Activated naive CD4-positive, alpha-beta T cell treated with Interleukin-2 at 50 U/mL for 16 hours (primary cell): ENCODE results near the gene EOMES.

Source experiments
- DNase-seq: peaks from one replicate; pipeline ENCODE4 v3.0.0-alpha.2; 2020

The EOMES gene

DNA sequence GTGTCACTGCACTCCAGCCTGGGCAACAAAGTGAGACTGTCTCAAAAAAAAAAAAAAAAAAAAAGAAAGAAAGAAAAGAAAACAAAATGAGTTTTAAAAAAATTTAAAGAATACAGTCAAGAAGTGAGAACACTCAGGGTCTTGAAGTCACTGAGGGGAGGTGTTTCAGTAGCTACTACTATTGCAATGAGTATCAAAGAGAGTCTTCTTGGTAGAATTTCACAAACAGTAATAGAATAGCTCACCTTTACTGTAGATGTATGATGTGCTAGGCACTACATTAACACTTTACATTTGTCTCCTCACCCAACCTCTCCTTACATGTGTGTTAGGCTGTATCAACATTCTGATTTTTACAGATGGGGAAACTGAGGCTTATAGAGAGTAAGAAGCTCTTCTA, 43.9 kb downstream of the EOMES start:
- no peak for DNase-seq

DNA sequence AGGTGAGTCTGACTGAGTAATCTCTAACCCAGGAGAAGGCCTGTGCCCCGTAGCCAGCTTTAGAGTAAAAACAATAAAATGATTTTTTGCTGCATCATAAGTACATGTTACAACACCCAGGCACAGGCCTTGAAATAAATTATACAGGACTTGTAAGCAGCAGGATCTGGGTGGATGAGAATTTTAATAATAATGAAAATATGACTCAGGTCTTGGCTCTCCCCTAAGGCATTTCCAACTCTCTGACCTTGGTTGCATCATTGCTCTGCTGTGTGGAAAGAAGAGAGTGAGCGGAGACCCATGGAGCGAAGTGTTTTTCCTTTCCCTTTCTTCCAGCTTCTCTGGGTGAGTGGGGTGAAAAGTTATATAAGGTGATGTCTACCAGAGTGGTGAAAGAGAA, 44.6 kb downstream of the EOMES start:
- DNase-seq = no peak

DNA sequence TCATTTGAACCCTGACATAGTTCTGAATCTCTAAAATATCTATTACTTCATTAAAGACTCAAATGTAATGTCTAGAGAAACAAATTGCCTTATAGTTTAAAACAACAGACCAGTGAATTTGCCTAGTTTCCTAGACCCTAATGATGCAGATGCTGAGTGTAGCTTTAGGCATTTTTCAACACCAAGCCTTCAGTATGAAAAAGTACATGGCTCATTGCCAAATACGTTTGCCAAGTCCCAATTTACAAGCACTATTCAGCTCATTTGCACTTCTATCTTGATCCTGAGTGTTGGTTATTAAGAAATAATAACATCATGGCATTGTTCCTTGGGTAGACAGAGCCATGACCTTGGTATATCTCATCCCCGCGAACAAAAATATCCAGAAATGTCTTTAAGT, 46.8 kb downstream of the EOMES start:
- no peak for DNase-seq

DNA sequence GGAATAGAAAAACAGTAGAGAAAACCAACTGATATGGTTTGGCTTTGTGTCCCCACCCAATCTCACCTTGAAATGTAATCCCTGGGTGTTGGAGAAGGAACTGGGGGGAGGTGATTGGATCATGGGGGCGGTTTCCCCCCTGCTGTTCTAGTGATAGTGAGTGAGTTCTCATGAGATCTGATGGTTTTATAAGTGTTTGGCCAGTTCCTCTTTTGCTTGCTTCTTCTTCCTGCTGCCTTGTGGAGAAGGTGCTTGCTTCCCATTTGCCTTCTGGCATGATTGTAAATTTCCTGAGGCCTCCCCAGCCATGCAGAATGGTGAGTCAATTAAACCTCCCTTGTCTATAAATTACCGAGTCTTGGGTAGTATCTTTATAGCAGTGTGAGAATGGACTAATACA, 48.4 kb downstream of the EOMES start:
- no peak for DNase-seq

DNA sequence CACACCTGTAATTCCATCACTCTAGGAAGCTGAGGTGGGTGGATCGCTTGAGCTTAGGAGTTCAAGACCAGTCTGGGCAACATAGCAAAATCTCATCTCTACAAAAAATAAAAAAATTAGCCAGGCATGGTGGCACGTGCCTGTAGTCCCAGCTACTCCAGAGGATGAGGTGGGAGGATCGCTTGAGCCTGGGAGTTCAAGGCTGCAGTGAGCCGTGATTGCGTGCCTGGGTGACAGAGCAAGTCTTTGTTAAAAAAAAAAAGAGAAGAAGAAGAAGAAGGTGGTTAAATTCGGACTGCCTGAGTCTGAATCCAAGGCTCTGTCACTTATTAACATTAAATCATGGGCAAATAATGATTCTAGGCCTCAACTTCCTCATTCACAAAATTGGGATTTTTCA, 51.0 kb downstream of the EOMES start:
- DNase-seq = no peak

DNA sequence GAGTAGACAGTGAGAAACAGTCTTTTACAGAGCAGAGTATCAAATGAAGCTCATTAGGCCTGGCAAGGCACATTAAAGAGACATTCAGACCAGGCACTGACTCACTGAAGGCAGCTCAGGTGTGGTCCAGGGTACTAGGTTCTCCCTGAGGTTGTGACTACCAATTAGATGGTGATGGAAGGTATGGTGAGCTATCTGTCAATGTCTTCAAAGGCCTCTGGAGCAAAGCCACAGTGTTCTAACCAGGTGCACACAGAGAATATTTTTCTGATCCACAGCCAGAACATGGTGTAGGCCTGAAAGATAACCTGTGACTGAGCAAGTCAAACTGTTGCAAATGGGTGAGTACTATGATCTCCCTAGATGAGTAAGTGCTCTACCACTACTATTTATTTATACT, 51.5 kb downstream of the EOMES start:
- DNase-seq = no peak

DNA sequence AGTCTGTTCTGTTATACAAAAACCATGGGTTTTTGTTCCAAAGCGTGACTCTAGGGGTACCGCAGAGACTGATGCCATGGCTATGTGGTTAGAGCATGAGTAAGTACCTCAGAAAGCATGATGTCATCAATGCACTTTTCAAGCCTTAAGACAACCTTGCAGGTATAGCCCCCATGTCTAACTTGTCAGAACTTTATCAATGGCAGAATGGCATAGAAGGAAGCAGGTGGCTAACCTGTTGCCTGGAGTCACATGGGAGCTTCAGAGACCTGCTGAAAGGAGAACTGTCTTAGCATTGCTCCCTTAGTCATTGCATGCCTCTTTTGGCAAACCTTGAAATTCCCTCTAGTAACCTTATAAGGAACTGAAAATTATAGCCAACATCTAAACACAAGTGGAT, 52.5 kb downstream of the EOMES start:
- no peak for DNase-seq

DNA sequence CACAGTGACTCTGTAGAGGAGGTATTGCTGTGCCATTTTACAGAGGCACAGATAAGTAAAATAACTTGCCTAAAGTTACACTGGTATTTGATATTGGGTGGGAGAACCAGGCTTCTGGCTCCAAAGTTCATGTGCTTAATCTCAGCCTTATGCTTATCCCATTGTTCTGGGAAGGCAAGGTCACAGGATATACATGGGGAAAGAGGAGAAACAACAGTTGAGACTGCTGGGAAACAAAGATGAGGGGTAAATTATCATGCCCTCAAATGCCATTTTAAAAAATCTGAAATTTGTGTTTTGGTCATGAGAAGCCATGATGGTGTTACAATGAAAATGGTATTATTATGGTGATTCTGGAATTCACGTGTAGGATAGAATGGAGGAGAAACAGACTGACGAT, 54.4 kb downstream of the EOMES start:
- DNase-seq = no peak

DNA sequence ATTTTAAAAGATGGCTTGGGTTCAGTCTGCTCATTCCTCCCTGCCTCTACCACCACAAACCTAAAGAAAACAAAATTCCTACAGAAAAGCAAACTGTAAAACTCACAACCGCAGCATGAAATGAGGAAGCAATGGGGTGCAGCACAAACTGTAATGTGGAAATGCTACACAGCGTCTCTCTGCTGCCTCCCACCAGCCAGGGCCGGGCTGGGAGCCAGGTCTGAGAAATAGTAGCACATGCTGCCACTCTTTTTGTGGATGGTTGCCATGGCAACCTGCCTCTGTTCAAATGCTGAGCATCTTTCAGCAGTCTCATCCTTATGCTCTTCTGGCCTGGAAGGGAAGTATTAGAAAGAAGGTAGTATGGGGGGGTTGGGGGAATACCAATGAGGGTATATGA, 55.4 kb downstream of the EOMES start:
- DNase-seq = no peak

DNA sequence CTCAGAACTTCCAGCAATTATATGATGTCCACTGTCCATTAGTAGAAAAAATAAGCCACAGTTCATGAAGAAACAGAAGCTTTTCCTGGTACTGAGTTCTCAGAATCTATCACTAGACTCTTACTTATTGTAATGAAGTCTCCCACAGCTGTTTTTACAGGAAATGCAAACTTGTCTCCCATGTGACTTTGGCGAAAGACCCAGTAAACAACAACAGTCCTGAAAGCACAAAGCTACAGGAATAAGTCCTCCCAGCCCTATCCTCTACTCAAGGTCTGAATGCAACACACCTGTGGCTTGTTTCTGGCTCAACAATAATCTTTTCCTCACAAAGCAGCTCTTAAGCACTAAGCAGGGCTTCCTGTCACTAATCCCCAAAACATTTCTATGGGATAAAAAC, 55.9 kb downstream of the EOMES start:
- DNase-seq = no peak
